ENCODE results near the gene PKMYT1. TPM values are rescaled to one million over a fixed set of nuclear protein-coding genes. Genes with fewer than 3 reads are reported as not detected.
"Not testable (repeated sequence)": the region's sequence is repeated elsewhere in the genome, so short reads cannot be mapped to it uniquely, and the experiment has no call there.

Gene PKMYT1
- total and polyA plus RNA-seq, 11 donors: 0.72 to 11.9 (median 1.2) TPM

DNA sequence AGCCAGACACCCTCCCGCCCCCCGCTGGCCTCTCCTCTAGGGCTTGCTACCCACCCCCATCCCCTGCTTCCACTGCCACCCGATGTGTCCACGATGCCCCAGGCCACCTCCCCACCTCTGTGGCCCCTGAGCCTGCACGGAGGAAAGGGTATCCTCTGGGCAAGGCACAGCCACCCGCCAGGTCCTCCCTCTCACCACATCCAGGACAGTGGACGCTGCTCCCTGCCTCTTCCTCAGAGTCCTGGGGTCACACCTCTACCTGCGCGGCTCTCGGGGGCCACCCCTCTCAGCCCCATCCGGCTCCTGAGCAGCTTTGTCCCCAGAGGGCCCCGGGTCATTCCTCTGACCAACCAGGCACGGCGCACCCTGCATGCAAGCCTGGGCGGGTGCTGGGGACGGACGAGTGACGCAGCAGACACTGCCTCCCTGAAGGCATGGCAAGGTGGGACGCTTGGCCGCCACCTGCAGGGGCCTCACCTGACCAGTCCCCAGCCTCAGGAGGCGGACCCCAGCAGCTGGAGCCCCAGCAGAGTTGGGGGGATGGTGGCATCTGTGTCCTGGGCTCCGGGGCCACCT, 43.7 kb downstream of the PKMYT1 start:
- Histone ChIP-seq H3K4me3 (no peak overlapping the region), H3K4me1 (no peaks in the 10 kb centered on the region), H3K27me3 (no peaks in the 10 kb centered on the region), H3K9me3 (no peaks in the 10 kb centered on the region), H3K36me3 (peaks cover 0 to 96% (median 83%) of the 10 kb centered on the region in 9 donors), H3K27ac (no peak overlapping the region)
- no peak for TF ChIP-seq POLR2A (IDR thresholded peaks at IDR 0.05)
- TF ChIP-seq, protein P1, sequence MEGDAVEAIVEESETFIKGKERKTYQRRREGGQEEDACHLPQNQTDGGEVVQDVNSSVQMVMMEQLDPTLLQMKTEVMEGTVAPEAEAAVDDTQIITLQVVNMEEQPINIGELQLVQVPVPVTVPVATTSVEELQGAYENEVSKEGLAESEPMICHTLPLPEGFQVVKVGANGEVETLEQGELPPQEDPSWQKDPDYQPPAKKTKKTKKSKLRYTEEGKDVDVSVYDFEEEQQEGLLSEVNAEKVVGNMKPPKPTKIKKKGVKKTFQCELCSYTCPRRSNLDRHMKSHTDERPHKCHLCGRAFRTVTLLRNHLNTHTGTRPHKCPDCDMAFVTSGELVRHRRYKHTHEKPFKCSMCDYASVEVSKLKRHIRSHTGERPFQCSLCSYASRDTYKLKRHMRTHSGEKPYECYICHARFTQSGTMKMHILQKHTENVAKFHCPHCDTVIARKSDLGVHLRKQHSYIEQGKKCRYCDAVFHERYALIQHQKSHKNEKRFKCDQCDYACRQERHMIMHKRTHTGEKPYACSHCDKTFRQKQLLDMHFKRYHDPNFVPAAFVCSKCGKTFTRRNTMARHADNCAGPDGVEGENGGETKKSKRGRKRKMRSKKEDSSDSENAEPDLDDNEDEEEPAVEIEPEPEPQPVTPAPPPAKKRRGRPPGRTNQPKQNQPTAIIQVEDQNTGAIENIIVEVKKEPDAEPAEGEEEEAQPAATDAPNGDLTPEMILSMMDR (IDR thresholded peaks at IDR 0.05): no peak
- WGBS, 4 donors: 87 to 94% (median 89%) methylated on average over 20 to 22 of the region's 22 CpGs
- DNase-seq: no peak
- ATAC-seq: peak in 1 of 4 donors; percentile 10
- intact Hi-C loops (cut with DNase I): no loop called here

DNA sequence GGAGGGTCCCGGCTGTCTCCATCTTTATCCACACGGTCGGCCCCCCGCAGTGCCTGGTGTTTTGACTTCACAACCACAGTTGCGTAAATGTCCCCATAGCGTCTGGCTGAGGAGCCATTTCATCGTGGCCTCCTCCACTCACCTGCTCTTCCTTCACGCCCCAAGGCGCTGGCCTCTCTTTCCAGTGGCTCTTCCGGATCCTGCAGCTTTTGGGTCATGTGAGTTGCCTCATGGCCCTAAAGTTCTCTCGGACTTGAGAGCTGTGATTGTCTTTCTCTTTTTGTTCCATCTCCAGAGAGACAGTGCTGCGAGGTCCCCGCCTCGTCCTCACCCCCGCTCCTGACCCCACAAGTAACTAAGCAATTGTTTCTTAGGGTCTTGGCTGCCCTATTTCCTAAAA, 45.8 kb downstream of the PKMYT1 start:
- intact Hi-C loops (cut with DNase I): no loop called here
- H3K4me1 ChIP-seq: no peaks in the 10 kb centered on the region
- H3K27ac ChIP-seq: no peak overlapping the region
- DNase-seq (no peak), ATAC-seq (no peak)
- WGBS, 4 donors: 87 to 93% (median 89%) methylated on average over 15 of the region's 15 CpGs
- TF ChIP-seq POLR2A (IDR thresholded peaks at IDR 0.05): no peak
- TF ChIP-seq, protein P1 (IDR thresholded peaks at IDR 0.05): no peak
- H3K27me3 ChIP-seq: no peaks in the 10 kb centered on the region
- no peaks in the 10 kb centered on the region for H3K9me3 ChIP-seq
- peaks cover 2 to 96% (median 81%) of the 10 kb centered on the region in 9 donors for H3K36me3 ChIP-seq
- no peak overlapping the region for H3K4me3 ChIP-seq

DNA sequence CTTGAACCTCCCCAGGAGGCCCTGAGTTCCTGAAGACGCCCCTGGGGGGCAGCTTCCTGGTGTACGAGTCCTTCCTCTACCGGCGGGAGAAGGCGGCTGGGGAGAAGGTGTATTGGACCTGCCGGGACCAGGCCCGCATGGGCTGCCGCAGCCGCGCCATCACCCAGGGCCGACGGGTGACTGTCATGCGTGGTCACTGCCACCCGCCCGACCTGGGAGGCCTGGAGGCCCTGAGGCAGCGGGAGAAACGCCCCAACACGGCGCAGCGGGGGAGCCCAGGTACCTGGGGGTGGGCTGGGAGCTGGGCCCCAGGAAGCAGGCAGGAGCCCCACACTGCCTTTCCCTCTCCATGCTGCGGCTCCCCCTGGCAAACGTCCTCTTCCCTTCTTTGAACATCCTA, 46.5 kb downstream of the PKMYT1 start:
- peaks cover 0 to 91% (median 76%) of the 10 kb centered on the region in 9 donors for H3K36me3 ChIP-seq
- H3K27me3 ChIP-seq: no peaks in the 10 kb centered on the region
- H3K4me3 ChIP-seq: no peak overlapping the region
- H3K27ac ChIP-seq: no peak overlapping the region
- intact Hi-C loops (cut with DNase I): no loop called here
- TF ChIP-seq, protein P1 (IDR thresholded peaks at IDR 0.05): no peak
- TF ChIP-seq POLR2A (IDR thresholded peaks at IDR 0.05): no peak
- ATAC-seq (peak in 1 of 4 donors; percentile 6), DNase-seq (no peak)
- H3K9me3 ChIP-seq: no peaks in the 10 kb centered on the region
- 87 to 95% (median 90%) methylated on average over 15 to 22 of the region's 22 CpGs for WGBS, 4 donors
- no peaks in the 10 kb centered on the region for H3K4me1 ChIP-seq

DNA sequence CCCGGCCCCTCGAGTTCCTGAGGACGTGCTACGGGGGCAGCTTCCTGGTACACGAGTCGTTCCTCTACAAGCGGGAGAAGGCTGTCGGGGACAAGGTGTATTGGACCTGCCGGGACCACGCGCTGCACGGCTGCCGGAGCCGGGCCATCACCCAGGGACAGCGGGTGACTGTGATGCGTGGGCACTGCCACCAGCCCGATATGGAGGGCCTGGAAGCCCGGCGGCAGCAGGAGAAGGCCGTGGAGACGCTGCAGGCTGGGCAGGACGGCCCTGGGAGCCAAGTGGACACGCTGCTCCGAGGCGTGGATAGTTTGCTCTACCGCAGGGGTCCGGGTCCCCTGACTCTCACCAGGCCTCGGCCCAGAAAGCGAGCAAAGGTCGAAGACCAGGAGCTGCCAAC, 47.1 kb downstream of the PKMYT1 start:
- TF ChIP-seq, protein P1 (IDR thresholded peaks at IDR 0.05): no peak
- no peak for TF ChIP-seq POLR2A (IDR thresholded peaks at IDR 0.05)
- Histone ChIP-seq H3K36me3 (peaks cover 0 to 85% (median 72%) of the 10 kb centered on the region in 9 donors), H3K27ac (no peak overlapping the region), H3K4me3 (no peak overlapping the region), H3K4me1 (no peaks in the 10 kb centered on the region), H3K9me3 (no peaks in the 10 kb centered on the region), H3K27me3 (no peaks in the 10 kb centered on the region)
- intact Hi-C loops (cut with DNase I): no loop called here
- 93 to 96% (median 94%) methylated on average over 19 to 30 of the region's 30 CpGs for WGBS, 4 donors
- no peak for DNase-seq
- no peak for ATAC-seq

DNA sequence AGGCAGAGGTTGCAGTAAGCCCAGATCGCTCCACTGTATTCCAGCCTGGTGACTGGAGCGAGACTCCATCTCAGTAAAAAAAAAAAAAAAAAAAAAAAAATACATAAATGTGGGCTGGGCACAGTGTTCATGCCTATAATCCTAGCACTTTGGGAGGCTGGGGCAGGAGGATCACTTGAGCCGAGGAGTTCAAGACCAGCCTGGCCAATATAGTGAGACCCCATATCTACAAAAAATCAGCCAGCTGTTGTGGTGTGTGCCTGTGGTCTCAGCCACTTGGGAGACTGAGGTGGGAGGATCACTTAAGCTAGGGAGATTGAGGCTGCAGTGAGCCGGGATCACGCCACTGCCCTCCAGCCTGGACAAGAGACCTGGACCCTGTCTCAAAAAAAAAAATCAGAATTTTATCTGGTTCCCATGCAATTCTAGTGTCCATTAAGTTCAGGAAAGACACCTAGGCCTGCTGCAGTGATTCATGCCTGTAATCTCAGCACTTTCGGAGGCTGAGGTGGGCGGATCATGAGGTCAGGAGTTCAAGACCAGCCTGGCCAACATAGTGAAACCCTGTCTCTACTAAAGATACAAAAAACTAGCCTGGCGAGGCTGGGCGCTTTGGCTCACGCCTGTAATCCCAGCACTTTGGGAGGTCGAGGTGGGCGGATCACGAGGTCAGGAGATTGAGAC, 48.9 kb downstream of the PKMYT1 start:
- H3K9me3 ChIP-seq; DNase-seq; H3K27me3 ChIP-seq; ATAC-seq; intact Hi-C loops (cut with DNase I); H3K4me3 ChIP-seq; H3K27ac ChIP-seq: not testable (repeated sequence)
- Histone ChIP-seq H3K4me1 (peaks cover 0 to 12% (median 3%) of the 10 kb centered on the region in 12 donors), H3K36me3 (peaks cover 0 to 68% (median 55%) of the 10 kb centered on the region in 9 donors)
- 88 to 95% (median 93%) methylated on average over 13 of the region's 13 CpGs for WGBS, 4 donors
